Activated B cell treated with CpG ODN at 0.5 μM for 24 hours (primary cell): ENCODE results near the gene VWA8. TPM values are rescaled to one million over a fixed set of nuclear protein-coding genes. Genes with fewer than 3 reads are reported as not detected.

Experiments used
- ATAC-seq: fragments of 200-7000 bp; cut with Tn5 transposase; one replicate; pipeline ENCODE4 v1.10.0; 2021; ENCODE audit warnings: low read depth, mild to moderate bottlenecking, moderate library complexity
- CTCF ChIA-PET: fragments of 350-600 bp; sonication (Branson Sonifier 250); formaldehyde crosslinking; loops from one replicate; lab custom pipeline; 2021; ENCODE audit warnings: antibody characterized with exemption; lab: Charles Lee
- POLR2A ChIA-PET: fragments of 350-600 bp; sonication (Branson Sonifier 250); formaldehyde crosslinking; loops from one replicate; lab custom pipeline; 2021; ENCODE audit warnings: antibody characterized with exemption; lab: Charles Lee
- DNase-seq: peaks from one replicate; pipeline ENCODE4 v3.0.0; 2022
- H3K27ac Mint-ChIP-seq: one replicate; pipeline ENCODE4 v1.8.0; 2020; ENCODE audit warnings: mixed read lengths
- H3K27me3 Mint-ChIP-seq: one replicate; pipeline ENCODE4 v1.8.0; 2021; ENCODE audit warnings: mixed read lengths
- H3K36me3 Mint-ChIP-seq: one replicate; pipeline ENCODE4 v1.8.0; 2021; ENCODE audit warnings: low read depth, mixed read lengths
- H3K4me1 Mint-ChIP-seq: one replicate; pipeline ENCODE4 v1.8.0; 2021; ENCODE audit warnings: mixed read lengths
- H3K4me3 Mint-ChIP-seq: one replicate; pipeline ENCODE4 v1.8.0; 2020; ENCODE audit warnings: mild to moderate bottlenecking, mixed read lengths
- H3K9me3 Mint-ChIP-seq: one replicate; pipeline ENCODE4 v1.8.0; 2020; ENCODE audit warnings: mixed read lengths
- intact Hi-C: fragments of 100-400 bp; cut with micrococcal nuclease; formaldehyde crosslinking; loops from one replicate; pipeline ENCODE4 v1.15.1; 2024
- total RNA-seq: library from RNA; stranded (reverse); gene quantifications from 2 replicates; pipeline ENCODE4 v1.2.3, GENCODE V29; 2022
- TF ChIP-seq, protein P1 (sequence below): fragments of 200-600 bp; IDR thresholded peaks from one replicate; pipeline ENCODE4 v1.8.0; 2022; ENCODE audit warnings: antibody characterized with exemption, mild to moderate bottlenecking

The VWA8 gene
- total RNA-seq, 1 donor from 2014 or later: 21.7 TPM

DNA sequence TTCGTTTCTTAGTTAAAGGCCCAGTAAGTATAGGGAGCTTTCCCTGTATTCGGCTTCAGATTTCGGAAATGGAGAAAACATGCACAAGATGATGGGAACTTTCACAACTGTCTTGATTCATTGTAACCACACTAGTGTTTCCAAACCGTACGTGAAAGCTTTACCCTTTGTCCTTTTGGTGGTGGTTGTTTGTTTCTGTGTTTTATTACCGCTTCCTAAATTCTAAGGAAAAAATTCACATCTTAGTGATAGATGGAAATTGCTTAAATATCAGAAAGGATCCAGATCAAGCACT, 504 bp upstream of the VWA8 start:
- TF ChIP-seq, protein P1, sequence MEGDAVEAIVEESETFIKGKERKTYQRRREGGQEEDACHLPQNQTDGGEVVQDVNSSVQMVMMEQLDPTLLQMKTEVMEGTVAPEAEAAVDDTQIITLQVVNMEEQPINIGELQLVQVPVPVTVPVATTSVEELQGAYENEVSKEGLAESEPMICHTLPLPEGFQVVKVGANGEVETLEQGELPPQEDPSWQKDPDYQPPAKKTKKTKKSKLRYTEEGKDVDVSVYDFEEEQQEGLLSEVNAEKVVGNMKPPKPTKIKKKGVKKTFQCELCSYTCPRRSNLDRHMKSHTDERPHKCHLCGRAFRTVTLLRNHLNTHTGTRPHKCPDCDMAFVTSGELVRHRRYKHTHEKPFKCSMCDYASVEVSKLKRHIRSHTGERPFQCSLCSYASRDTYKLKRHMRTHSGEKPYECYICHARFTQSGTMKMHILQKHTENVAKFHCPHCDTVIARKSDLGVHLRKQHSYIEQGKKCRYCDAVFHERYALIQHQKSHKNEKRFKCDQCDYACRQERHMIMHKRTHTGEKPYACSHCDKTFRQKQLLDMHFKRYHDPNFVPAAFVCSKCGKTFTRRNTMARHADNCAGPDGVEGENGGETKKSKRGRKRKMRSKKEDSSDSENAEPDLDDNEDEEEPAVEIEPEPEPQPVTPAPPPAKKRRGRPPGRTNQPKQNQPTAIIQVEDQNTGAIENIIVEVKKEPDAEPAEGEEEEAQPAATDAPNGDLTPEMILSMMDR: no peak
- Mint-ChIP-seq H3K27ac (peak overlapping the region; percentile 66), H3K4me1 (peaks cover 25% of the 10 kb centered on the region), H3K9me3 (no peaks in the 10 kb centered on the region), H3K27me3 (peaks cover 4% of the 10 kb centered on the region), H3K36me3 (peaks cover 2% of the 10 kb centered on the region), H3K4me3 (peak overlapping the region; percentile 91)
- ATAC-seq: no peak
- ChIA-PET POLR2A (interaction anchor here (1.0 to 1.7 kb wide), 2 partner anchors 45 to 310 kb away, joined by 3 to 7 read pairs; partner anchors contain the start of gene AKAP11), CTCF (no interaction called here)
- no peak for DNase-seq
- intact Hi-C loops: loop anchor here (1.0 to 5.0 kb wide), 4 partner anchors 45 to 699 kb away; partner anchors contain the start of gene MTRF1

DNA sequence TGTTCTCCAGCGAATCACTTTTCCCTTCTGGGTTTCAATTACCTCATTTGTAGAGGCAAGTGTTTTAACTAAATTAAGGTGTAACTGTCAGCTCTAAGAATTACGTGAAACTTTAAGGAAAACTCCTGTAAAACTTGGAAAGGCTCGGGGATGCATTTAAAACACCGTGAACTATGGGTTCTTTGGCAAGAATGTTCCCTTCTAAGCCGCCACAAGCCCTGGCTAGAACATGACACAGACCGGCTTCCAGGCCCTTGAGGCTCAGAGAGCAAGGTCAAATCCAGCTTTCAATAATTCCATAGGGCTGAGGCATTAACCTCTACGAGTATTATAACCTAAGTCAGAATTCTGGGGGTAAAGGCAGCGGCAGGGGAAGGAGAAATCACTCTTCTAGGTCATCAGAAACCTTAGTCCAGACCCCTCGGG, 685 bp downstream of the VWA8 start:
- TF ChIP-seq, protein P1: no peak
- H3K4me1 Mint-ChIP-seq: peaks cover 26% of the 10 kb centered on the region
- no peaks in the 10 kb centered on the region for H3K9me3 Mint-ChIP-seq
- POLR2A ChIA-PET: interaction anchor here (1.7 kb wide), 1 partner anchor 43 kb away, joined by 7 read pairs; no protein-coding TSS in a partner anchor
- H3K36me3 Mint-ChIP-seq: peaks cover 2% of the 10 kb centered on the region
- CTCF ChIA-PET: no interaction called here
- H3K4me3 Mint-ChIP-seq: peak overlapping the region; percentile 91
- intact Hi-C loops: loop anchor here (2.0 to 5.0 kb wide), 3 partner anchors 43 to 698 kb away; partner anchors contain the start of gene MTRF1
- ATAC-seq (no peak), DNase-seq (no peak)
- H3K27me3 Mint-ChIP-seq: peaks cover 4% of the 10 kb centered on the region
- H3K27ac Mint-ChIP-seq: peak overlapping the region; percentile 25

DNA sequence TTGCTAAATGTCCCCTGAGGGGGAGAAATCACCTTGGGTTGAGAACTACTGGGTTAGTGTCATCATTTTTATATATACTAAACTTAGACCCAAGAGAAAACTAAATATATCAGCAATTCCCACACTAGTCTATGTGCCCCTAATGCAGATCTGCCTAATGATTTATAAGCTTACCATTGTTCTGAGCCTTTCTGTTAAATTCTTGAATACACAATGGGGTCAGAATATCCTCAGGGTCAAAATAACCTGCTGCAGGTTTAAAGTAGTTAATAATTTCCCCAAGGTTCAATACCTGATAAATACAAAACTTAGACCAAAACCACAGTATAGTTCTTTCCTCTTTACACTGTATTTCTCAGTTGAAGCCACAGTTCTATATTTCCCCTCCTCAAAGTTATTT, 4.6 kb downstream of the VWA8 start:
- no peak overlapping the region for H3K4me3 Mint-ChIP-seq
- no peak for ATAC-seq
- ChIA-PET CTCF (no interaction called here), POLR2A (no interaction called here)
- peaks cover 2% of the 10 kb centered on the region for H3K36me3 Mint-ChIP-seq
- no peaks in the 10 kb centered on the region for H3K9me3 Mint-ChIP-seq
- H3K27me3 Mint-ChIP-seq: no peaks in the 10 kb centered on the region
- TF ChIP-seq, protein P1: no peak
- intact Hi-C loops: no loop called here
- H3K27ac Mint-ChIP-seq: no peak overlapping the region
- DNase-seq: no peak
- H3K4me1 Mint-ChIP-seq: peaks cover 24% of the 10 kb centered on the region

DNA sequence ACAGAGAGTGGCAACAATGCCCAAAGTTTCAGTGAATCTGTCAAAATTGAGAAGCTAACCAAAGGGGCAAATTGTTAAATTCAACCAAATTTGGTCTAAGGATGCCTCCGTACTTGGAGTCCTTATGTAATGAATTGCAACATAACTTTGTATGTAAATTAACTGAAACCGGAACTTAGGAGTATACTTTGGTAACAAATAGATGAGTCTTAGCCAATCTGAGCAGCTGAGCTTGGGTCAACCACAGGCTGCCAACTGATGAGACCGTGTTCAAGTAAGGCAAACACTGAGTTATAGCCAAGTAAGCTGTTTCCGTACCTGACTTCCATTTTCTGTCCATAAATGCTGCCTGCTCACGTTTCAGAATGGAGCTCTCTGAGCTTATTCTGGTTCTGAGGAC, 5.3 kb downstream of the VWA8 start:
- ATAC-seq (no peak), DNase-seq (no peak)
- no peaks in the 10 kb centered on the region for H3K27me3 Mint-ChIP-seq
- H3K36me3 Mint-ChIP-seq: peaks cover 2% of the 10 kb centered on the region
- TF ChIP-seq, protein P1: no peak
- CTCF ChIA-PET: no interaction called here
- H3K27ac Mint-ChIP-seq: no peak overlapping the region
- POLR2A ChIA-PET: no interaction called here
- no peak overlapping the region for H3K4me3 Mint-ChIP-seq
- H3K9me3 Mint-ChIP-seq: no peaks in the 10 kb centered on the region
- intact Hi-C loops: no loop called here
- peaks cover 22% of the 10 kb centered on the region for H3K4me1 Mint-ChIP-seq

DNA sequence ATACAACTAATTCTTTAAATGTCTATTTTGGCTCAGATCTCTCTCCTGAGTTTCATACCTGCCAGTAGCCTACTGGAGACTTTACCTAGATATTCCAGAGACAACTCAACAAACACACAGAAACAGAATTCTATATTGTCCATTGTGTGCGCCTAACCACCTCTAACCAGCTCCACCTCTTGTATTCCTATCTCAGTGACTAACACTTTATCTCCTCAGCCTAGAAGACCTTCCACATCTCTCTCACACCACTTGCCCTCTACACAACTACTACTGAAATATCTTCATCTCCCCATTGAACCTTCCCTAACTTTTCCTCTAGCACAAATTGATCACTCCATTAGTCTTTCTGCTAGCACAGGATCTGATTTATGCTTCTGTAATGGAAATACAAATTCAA, 6.7 kb downstream of the VWA8 start:
- no peak overlapping the region for H3K27ac Mint-ChIP-seq
- peaks cover 2% of the 10 kb centered on the region for H3K36me3 Mint-ChIP-seq
- no peaks in the 10 kb centered on the region for H3K27me3 Mint-ChIP-seq
- POLR2A ChIA-PET: no interaction called here
- DNase-seq (no peak), ATAC-seq (no peak)
- CTCF ChIA-PET: no interaction called here
- TF ChIP-seq, protein P1: no peak
- peaks cover under 1% of the 10 kb centered on the region for H3K9me3 Mint-ChIP-seq
- intact Hi-C loops: no loop called here
- H3K4me3 Mint-ChIP-seq: no peak overlapping the region
- H3K4me1 Mint-ChIP-seq: peaks cover 13% of the 10 kb centered on the region
